GM12878 (cell line): Measurements from ENCODE around the gene PROCA1. TPM values are rescaled to one million over a fixed set of nuclear protein-coding genes. Genes with fewer than 3 reads are reported as not detected.
A peak's percentile ranks its signal among the peaks of the same experiment; 100 is the strongest.

Experiments used
- ATF3 ChIP-seq: IDR thresholded peaks from 2 replicates; pipeline ENCODE4 v1.6.1; 2011; ENCODE audit warnings: low read depth, mild to moderate bottlenecking, low read length, moderate library complexity, borderline replicate concordance; ENCODE audit errors: extremely low read depth
- BACH1 ChIP-seq: fragments of 450-650 bp; IDR thresholded peaks from 2 replicates; pipeline ENCODE4 v1.6.1; 2017; ENCODE audit warnings: mild to moderate bottlenecking, borderline replicate concordance
- DPF2 ChIP-seq: fragments of 450-650 bp; IDR thresholded peaks from 2 replicates; pipeline ENCODE4 v1.6.1; 2017; ENCODE audit warnings: mild to moderate bottlenecking
- E4F1 ChIP-seq: fragments of 450-650 bp; IDR thresholded peaks from 2 replicates; pipeline ENCODE4 v1.6.1; 2018; ENCODE audit warnings: borderline replicate concordance, mild to moderate bottlenecking; ENCODE audit not compliant: partially characterized antibody
- EGR1 ChIP-seq, 2 experiments: IDR thresholded peaks; 1 replicate in 1 of 2; 2 replicates in 1 of 2; pipeline ENCODE4 v1.6.1; 2011 to 2012; ENCODE audit warnings: low read depth in 2 of 2, low read length in 2 of 2, borderline replicate concordance in 1 of 2, mild to moderate bottlenecking in 1 of 2, moderate library complexity in 1 of 2
- FOXM1 ChIP-seq: IDR thresholded peaks from 2 replicates; pipeline ENCODE4 v1.6.1; 2012; ENCODE audit warnings: low read depth, mild to moderate bottlenecking, inconsistent platforms, low read length, moderate library complexity
- HCFC1 ChIP-seq: fragments of 150-350 bp; IDR thresholded peaks from 2 replicates; pipeline ENCODE4 v1.6.1; 2014; ENCODE audit warnings: low read length
- MLLT1 ChIP-seq: fragments of 450-650 bp; IDR thresholded peaks from 2 replicates; pipeline ENCODE4 v1.6.1; 2016; ENCODE audit warnings: mild to moderate bottlenecking
- MYC ChIP-seq: IDR thresholded peaks from 2 replicates; pipeline ENCODE4 v1.6.1; 2011; ENCODE audit warnings: mild to moderate bottlenecking, low read length, moderate library complexity, inconsistent platforms; ENCODE audit not compliant: insufficient read depth, insufficient replicate concordance, insufficient read length, severe bottlenecking
- NR2F1 ChIP-seq: fragments of 450-650 bp; conservative IDR thresholded peaks from 2 replicates; pipeline ENCODE4 v1.6.1; 2017; ENCODE audit warnings: mild to moderate bottlenecking
- RCOR1 ChIP-seq: conservative IDR thresholded peaks from 2 replicates; pipeline ENCODE4 v1.6.1; 2012; ENCODE audit warnings: low read depth, low read length, improper control_type of control experiment
- SREBF1 ChIP-seq: IDR thresholded peaks from 2 replicates; pipeline ENCODE4 v1.6.1; 2012; ENCODE audit warnings: mild to moderate bottlenecking, low read length
- TCF12 ChIP-seq: IDR thresholded peaks from 2 replicates; pipeline ENCODE4 v1.6.1; 2011; ENCODE audit warnings: low read depth, mild to moderate bottlenecking, low read length
- ZBTB4 ChIP-seq: fragments of 450-650 bp; formaldehyde crosslinking; IDR thresholded peaks from 2 replicates; pipeline ENCODE4 v1.4.0; 2022; ENCODE audit warnings: mild to moderate bottlenecking, moderate library complexity
- ZBTB40 ChIP-seq: fragments of 450-650 bp; IDR thresholded peaks from 2 replicates; pipeline ENCODE4 v1.6.1; 2016; ENCODE audit warnings: mild to moderate bottlenecking, moderate library complexity, borderline replicate concordance
- ZNF217 ChIP-seq: fragments of 450-650 bp; IDR thresholded peaks from 2 replicates; pipeline ENCODE4 v1.6.1; 2017; ENCODE audit warnings: antibody characterized with exemption, mild to moderate bottlenecking
- ZNF622 ChIP-seq: fragments of 450-650 bp; IDR thresholded peaks from 2 replicates; pipeline ENCODE4 v1.6.1; 2017; ENCODE audit warnings: mild to moderate bottlenecking, inconsistent platforms
- polyA plus RNA-seq, 11 experiments: library from polyadenylated mRNA; depleted of rRNA in 4 of 11; unstranded in 6 of 11; stranded (reverse) in 5 of 11; fragments of >200 nt; fragmentation: Nextera tagmentation in 4 of 11; fragmentation: Illumina TruSeq in 1 of 11; extraction: Ambion mirVana in 4 of 11; extraction: Trizol in 1 of 11; gene quantifications; 1 replicate in 1 of 11; 2 replicates in 10 of 11; pipeline versions ENCODE4 v1.2.1 to v1.2.3, GENCODE V29; 2011 to 2016; ENCODE audit warnings: inconsistent platforms in 2 of 11, missing spikeins in 2 of 11, low read depth in 1 of 11
- total RNA-seq, 4 experiments: library from RNA; depleted of rRNA in 3 of 4; stranded (reverse); fragments of >200 nt in 3 of 4; fragmentation: Illumina TruSeq in 1 of 4; extraction: Trizol in 1 of 4; gene quantifications; 2 replicates each; pipeline versions ENCODE4 v1.2.1 to v1.2.3, GENCODE V29; 2013 to 2021

The PROCA1 gene
- total and polyA plus RNA-seq, 10 of the 15 experiments (the other 5 are each of a cell fraction or from before 2014, with no cell fraction given), result 0.35 to 4.8 (median 1.4) TPM

GRCh38 chr17:28661635-28662526, 49.8 kb downstream of the PROCA1 start, which contains the start of the genes SDF2 and SUPT6H (continued):
- TF ChIP-seq ATF3, result peak; percentile 5; the same call in 1 of the 2 replicates
- peak; percentile 79 to 80 for TF ChIP-seq EGR1 (IDR thresholded peaks at IDR 0.05; ENCODE audit: borderline replicate concordance in 1 of 2, low read depth in 2 of 2, low read length in 2 of 2)
- no peak for TF ChIP-seq SREBF1
- TF ChIP-seq MLLT1, result peak; percentile 51
- no peak for TF ChIP-seq ZBTB4 (CRISPR knock-in tag)
- TF ChIP-seq ZNF622, result no peak
- no peak for TF ChIP-seq TCF12
- TF ChIP-seq BACH1, result peak; percentile 54; the same call in 1 of the 2 replicates
- TF ChIP-seq ZNF217, result no peak
- no peak for TF ChIP-seq MYC
- TF ChIP-seq NR2F1, result 0 out of 2 replicates have a peak, but pooled peaks have one; percentile 12
- peak; percentile 96 for TF ChIP-seq ZBTB40
- peak; percentile 36 for TF ChIP-seq DPF2
- no peak for TF ChIP-seq RCOR1
- TF ChIP-seq FOXM1, result no peak
- TF ChIP-seq E4F1, result peak; percentile 55
- TF ChIP-seq HCFC1, result peak; percentile 45; the same call in 1 of the 2 replicates
